HUES6 (cell line): ENCODE measurements around the gene GNAT1.
"Not testable (repeated sequence)": the region's sequence is repeated elsewhere in the genome, so short reads cannot be mapped to it uniquely, and the experiment has no call there.

Experiments
- H3K27ac ChIP-seq: 2 replicates; pipeline ENCODE4 v1.7.0; 2013; ENCODE audit warnings: low read depth, mild to moderate bottlenecking, low read length, inconsistent platforms
- H3K27me3 ChIP-seq: 2 replicates; pipeline ENCODE4 v1.6.1; 2013; ENCODE audit warnings: low read length; ENCODE audit not compliant: control insufficient read depth, insufficient read depth
- H3K36me3 ChIP-seq: 2 replicates; pipeline ENCODE4 v1.6.1; 2013; ENCODE audit warnings: low read length; ENCODE audit not compliant: control insufficient read depth, insufficient read depth
- H3K4me1 ChIP-seq: 2 replicates; pipeline ENCODE4 v1.6.1; 2013; ENCODE audit warnings: low read length; ENCODE audit not compliant: control insufficient read depth, insufficient read depth
- H3K4me3 ChIP-seq: 2 replicates; pipeline ENCODE4 v1.5.1; 2013; ENCODE audit warnings: low read depth, low read length
- H3K9ac ChIP-seq: one replicate; pipeline ENCODE4 v1.6.1; 2013; ENCODE audit warnings: mild to moderate bottlenecking, low read length
- H3K9me3 ChIP-seq: 2 replicates; pipeline ENCODE4 v1.6.1; 2013; ENCODE audit warnings: low read depth, low read length; ENCODE audit not compliant: control insufficient read depth, insufficient read depth

GNAT1 gene

GRCh38 chr3:50244813-50245212 is 53.4 kb downstream of the GNAT1 start:
- H3K4me3 ChIP-seq, H3K9ac ChIP-seq, H3K27me3 ChIP-seq, H3K9me3 ChIP-seq, H3K27ac ChIP-seq: not testable (repeated sequence)
- Histone ChIP-seq H3K4me1 (peaks cover 70% of the 10 kb centered on the region), H3K36me3 (peaks cover 11% of the 10 kb centered on the region)

- Histone ChIP-seq H3K9me3 (no peaks in the 10 kb centered on the region), H3K4me3 (peak overlapping the region; percentile 30; the same call in 1 of the 2 replicates), H3K27me3 (no peaks in the 10 kb centered on the region), H3K4me1 (peaks cover 65% of the 10 kb centered on the region), H3K36me3 (peaks cover 16% of the 10 kb centered on the region), H3K9ac (peak overlapping the region; percentile 64), H3K27ac (peak overlapping the region; percentile 88)
Observed at GRCh38 chr3:50245251-50245745, 53.9 kb downstream of the GNAT1 start.

- H3K4me3 ChIP-seq: peak overlapping the region; percentile 30
- H3K27ac ChIP-seq: peak overlapping the region; percentile 88
- peaks cover 18% of the 10 kb centered on the region for H3K36me3 ChIP-seq
- H3K9ac ChIP-seq: peak overlapping the region; percentile 64
- H3K4me1 ChIP-seq: peaks cover 61% of the 10 kb centered on the region
- no peaks in the 10 kb centered on the region for H3K27me3 ChIP-seq
- H3K9me3 ChIP-seq: no peaks in the 10 kb centered on the region
Observed at GRCh38 chr3:50245831-50246516, 54.6 kb downstream of the GNAT1 start.

DNA sequence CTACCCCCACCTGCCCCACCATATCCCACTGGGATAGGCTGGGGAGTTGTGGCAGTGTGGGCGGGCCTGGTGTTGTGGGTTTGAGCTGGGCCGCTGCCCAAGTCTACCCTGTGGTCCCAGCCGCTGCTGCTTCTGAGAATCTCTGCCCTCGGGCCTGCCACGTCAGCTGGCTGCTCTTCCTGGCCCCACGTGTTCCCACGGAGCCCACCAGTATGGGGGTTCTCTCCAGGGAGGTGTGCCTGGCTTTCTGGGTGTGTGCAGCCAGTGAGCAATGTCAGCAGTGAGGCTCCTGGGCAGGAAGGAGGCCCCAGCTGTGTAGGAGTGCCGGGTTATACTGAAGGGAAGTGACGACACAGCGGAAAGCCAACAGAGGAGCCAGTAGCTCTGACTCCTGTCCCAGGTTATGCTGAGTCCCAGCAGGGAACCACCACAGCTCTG is 55.1 kb downstream of the GNAT1 start:
- Histone ChIP-seq H3K27ac (peak overlapping the region; percentile 88), H3K27me3 (no peaks in the 10 kb centered on the region), H3K4me3 (peak overlapping the region; percentile 30), H3K4me1 (peaks cover 55% of the 10 kb centered on the region), H3K9me3 (no peaks in the 10 kb centered on the region), H3K9ac (peak overlapping the region; percentile 64), H3K36me3 (peaks cover 24% of the 10 kb centered on the region)
